IPS DF 6.9 (cell line): Measurements from ENCODE around the gene C19orf44.

Experiments used
- DNase-seq: peaks from one replicate; pipeline ENCODE4 v3.0.0-alpha.2; 2013; ENCODE audit warnings: low read depth, low spot score
- H3K27ac ChIP-seq: one replicate; pipeline ENCODE4 v1.5.1; 2013; ENCODE audit warnings: low read length, control low read depth
- H3K27me3 ChIP-seq: 2 replicates; pipeline ENCODE4 v1.6.1; 2013; ENCODE audit warnings: mild to moderate bottlenecking, low read length; ENCODE audit not compliant: control insufficient read depth, insufficient read depth
- H3K36me3 ChIP-seq: 2 replicates; pipeline ENCODE4 v1.6.1; 2013; ENCODE audit warnings: low read length; ENCODE audit not compliant: control insufficient read depth, insufficient read depth
- H3K4me1 ChIP-seq: 2 replicates; pipeline ENCODE4 v1.6.1; 2013; ENCODE audit warnings: low read length; ENCODE audit not compliant: control insufficient read depth, insufficient read depth
- H3K4me3 ChIP-seq: 2 replicates; pipeline ENCODE4 v1.5.1; 2013; ENCODE audit warnings: mild to moderate bottlenecking, low read length
- H3K9me3 ChIP-seq: 2 replicates; pipeline ENCODE4 v1.6.1; 2013; ENCODE audit warnings: low read length, inconsistent platforms; ENCODE audit not compliant: control insufficient read depth, insufficient read depth
- WGBS: extraction: QIAGEN DNeasy Blood & Tissue Kit; methylation state at CpG from one replicate; pipeline ENCODE4 v1.1.7; 2013; ENCODE audit warnings: mixed read lengths, missing lambda C conversion rate; ENCODE audit not compliant: insufficient read length, insufficient coverage; 5-methylcytosine and 5-hydroxymethylcytosine counted together

C19orf44 gene

DNA sequence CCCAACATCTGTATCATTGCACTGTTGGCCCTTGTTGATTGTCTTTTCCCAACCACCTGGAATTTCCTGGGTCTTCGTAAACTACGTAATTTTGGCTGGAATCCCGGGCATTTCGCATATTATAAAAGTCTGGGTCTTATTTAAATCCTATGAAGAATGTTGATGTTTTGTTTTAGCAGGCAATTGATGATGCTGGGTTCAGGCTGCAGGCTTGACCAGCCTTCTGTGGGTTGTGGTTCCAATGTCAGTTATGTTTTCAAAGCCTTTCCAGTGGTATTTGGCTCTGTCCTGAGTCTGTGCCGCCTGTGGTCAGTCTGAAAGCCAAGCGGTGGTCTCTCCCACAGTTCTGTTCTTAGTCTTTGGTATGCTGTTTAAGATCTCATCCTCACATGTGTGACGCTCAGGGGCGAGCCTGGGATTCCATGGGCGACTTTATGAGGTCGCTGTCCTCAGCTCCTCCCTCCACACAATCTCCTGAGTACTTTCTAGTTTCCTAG is 63.6 kb downstream of the C19orf44 start:
- no peak overlapping the region for H3K27ac ChIP-seq
- no peaks in the 10 kb centered on the region for H3K9me3 ChIP-seq
- H3K36me3 ChIP-seq = peaks cover 8% of the 10 kb centered on the region
- no CpG with 5 or more reads among the region's 10 CpGs for WGBS
- H3K27me3 ChIP-seq = no peaks in the 10 kb centered on the region
- H3K4me1 ChIP-seq = no peaks in the 10 kb centered on the region
- no peak for DNase-seq
- H3K4me3 ChIP-seq = no peak overlapping the region

DNA sequence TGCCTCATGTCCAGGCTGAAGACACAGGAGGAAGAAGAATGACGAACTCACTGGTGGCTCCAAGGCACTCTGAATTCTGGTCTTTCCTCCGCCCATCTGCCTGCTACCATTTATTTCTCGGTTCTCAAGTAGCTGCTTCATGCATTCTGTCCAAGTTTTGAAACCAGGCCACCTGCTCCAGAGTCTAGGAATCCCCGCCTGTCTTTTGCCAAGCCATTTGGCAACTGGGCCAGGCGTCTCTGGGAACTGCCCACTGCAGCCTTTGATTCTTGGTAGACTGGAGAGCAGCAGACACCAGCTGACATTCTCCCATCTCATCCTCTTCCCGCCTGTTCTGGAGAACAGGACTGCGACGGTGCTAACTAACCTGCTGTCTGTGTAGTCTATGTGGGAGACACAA is 65.2 kb downstream of the C19orf44 start:
- Histone ChIP-seq H3K4me3 (no peak overlapping the region), H3K36me3 (peaks cover 11% of the 10 kb centered on the region), H3K9me3 (no peaks in the 10 kb centered on the region), H3K4me1 (no peaks in the 10 kb centered on the region), H3K27me3 (no peaks in the 10 kb centered on the region), H3K27ac (no peak overlapping the region)
- DNase-seq = no peak
- no CpG with 5 or more reads among the region's 8 CpGs for WGBS

DNA sequence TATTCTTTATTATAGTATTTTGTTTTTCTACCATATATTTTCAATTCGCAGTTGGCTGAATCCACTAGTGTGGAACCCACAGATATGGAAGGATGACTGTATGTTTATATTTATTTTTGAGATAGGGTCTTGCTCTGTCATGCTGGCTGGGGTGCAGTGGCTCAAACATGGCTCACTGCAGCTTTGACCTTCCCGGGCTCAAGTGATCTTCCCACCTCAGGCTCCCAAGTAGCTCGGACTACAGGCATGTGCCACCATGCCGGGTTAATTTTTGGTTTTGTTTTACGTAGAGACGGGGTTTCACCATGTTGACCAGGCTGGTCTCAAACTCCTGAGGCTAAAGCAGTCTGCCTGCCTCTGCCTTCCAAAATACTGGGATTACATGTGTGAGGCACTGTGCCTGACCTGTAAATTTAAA is 66.4 kb downstream of the C19orf44 start:
- WGBS = no CpG with 5 or more reads among the region's 6 CpGs
- Histone ChIP-seq H3K36me3 (peaks cover 18% of the 10 kb centered on the region), H3K9me3 (no peaks in the 10 kb centered on the region)

DNA sequence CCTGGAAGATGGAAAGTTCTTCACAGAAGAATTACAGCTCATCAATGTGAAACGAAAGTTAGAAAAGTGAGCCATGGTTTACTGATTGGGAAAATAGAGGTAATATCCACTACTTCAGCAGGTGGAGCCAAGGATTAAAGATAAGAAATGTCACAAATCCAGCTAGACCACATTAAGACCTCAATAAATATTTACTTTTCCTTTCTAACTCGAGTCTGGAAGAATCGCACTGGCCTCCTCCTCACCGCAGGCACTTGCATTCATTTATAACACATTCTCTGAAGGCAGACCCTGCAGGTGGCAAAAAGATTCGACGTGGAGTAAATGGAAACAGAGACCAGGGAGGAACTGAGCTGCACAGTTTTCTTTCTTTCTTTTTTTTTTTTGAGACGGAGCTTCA is 68.6 kb downstream of the C19orf44 start:
- Histone ChIP-seq H3K4me3 (no peak overlapping the region), H3K9me3 (no peaks in the 10 kb centered on the region), H3K4me1 (no peaks in the 10 kb centered on the region), H3K27ac (no peak overlapping the region), H3K27me3 (no peaks in the 10 kb centered on the region), H3K36me3 (peaks cover 22% of the 10 kb centered on the region)
- DNase-seq = no peak
- WGBS = no CpG with 5 or more reads among the region's 7 CpGs

More for the DNA sequence above, 66.4 kb downstream of the C19orf44 start:
- DNase-seq = no peak
- H3K27me3 ChIP-seq = no peaks in the 10 kb centered on the region
- no peak overlapping the region for H3K4me3 ChIP-seq
- H3K4me1 ChIP-seq = no peaks in the 10 kb centered on the region
- no peak overlapping the region for H3K27ac ChIP-seq

DNA sequence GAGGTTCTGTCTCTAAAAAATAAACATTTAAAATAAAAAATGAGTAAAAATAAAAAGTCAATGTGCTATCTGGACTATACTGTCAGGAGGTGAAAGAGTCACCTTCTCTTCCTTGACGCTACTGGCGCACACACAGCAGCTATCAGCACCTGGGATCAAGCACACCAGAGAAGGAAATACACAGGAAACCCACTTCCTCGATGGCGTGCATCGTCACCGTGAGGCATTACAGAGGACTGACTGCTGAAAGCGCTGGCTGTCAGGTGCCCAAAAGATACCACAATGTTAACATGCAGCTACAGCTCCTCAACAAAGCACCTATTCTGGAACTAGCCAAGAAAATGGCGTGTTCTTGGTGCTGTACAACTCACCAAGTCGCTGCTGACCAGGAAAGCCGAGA is 70.0 kb downstream of the C19orf44 start:
- H3K36me3 ChIP-seq = peaks cover 18% of the 10 kb centered on the region
- WGBS = no CpG with 5 or more reads among the region's 10 CpGs
- no peaks in the 10 kb centered on the region for H3K4me1 ChIP-seq

DNA sequence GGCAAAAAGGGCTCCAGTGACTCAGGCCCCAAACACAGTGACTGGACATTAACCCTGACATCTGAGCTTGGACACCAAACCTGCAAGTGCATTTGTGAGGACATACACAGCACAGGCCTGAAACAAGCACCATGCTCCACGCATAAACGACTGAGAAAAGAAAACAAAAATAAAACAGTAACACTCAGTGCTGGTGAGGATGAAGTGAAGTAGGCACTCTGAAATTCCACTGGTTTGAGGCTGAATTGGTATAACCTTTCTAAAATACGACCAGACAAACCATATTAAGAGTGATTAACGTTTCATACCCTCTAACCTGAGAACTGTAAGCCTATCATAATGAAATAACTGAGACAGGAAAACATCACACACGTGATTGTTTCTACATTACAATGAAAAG is 70.5 kb downstream of the C19orf44 start:
- no peak overlapping the region for H3K27ac ChIP-seq
- DNase-seq = no peak
- no peaks in the 10 kb centered on the region for H3K9me3 ChIP-seq
- no peak overlapping the region for H3K4me3 ChIP-seq
- peaks cover 16% of the 10 kb centered on the region for H3K36me3 ChIP-seq
- no CpG with 5 or more reads among the region's 5 CpGs for WGBS
- H3K27me3 ChIP-seq = no peaks in the 10 kb centered on the region
- no peaks in the 10 kb centered on the region for H3K4me1 ChIP-seq

More for the DNA sequence above, 70.0 kb downstream of the C19orf44 start:
- no peaks in the 10 kb centered on the region for H3K9me3 ChIP-seq
- no peak for DNase-seq
- H3K27ac ChIP-seq = no peak overlapping the region
- H3K27me3 ChIP-seq = no peaks in the 10 kb centered on the region
- no peak overlapping the region for H3K4me3 ChIP-seq

DNA sequence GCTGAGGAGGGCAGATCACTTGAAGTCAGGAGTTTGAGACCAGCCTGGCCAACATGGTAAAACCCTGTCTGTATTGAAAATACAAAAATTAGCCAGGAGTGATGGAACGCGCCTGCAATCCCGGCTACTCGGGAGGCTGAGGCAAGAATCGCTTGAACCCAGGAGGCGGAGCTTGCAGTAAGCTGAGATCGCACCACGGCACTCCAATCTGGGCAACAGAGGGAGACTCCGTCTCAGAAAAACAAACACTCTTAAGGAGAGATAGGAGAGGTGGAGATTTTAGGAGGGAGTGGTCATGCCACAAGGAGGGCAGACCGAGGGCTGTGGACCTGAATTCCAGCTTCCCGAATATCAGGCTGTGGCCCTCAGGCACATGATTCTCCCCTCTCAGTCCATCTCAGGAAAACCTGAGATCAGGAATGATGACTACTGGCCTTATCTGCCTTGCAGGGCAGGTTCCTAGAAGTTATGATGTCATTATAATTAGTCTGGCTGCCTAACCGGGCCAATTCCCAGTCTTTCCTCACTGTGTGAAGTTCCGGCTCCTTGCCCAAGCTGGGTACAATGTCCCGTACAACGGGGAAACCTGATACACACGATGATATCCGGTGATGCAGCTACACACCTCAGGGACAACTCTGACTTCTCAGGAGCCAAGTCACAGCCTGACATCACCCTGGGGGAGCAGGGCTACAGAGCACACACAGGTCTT is 73.6 kb downstream of the C19orf44 start:
- Histone ChIP-seq H3K9me3 (no peaks in the 10 kb centered on the region), H3K36me3 (peaks cover 15% of the 10 kb centered on the region; the same call in 1 of the 2 replicates), H3K4me1 (no peaks in the 10 kb centered on the region), H3K4me3 (no peak overlapping the region), H3K27ac (no peak overlapping the region), H3K27me3 (no peaks in the 10 kb centered on the region)
- WGBS = no CpG with 5 or more reads among the region's 17 CpGs
- DNase-seq = no peak
